HCT116 (cell line): ENCODE data around the gene PACSIN2. TPM values are rescaled to one million over a fixed set of nuclear protein-coding genes. Genes with fewer than 3 reads are reported as not detected.

Experiments
- ATAC-seq: fragments of 200-7000 bp; cut with Tn5 transposase; 2 replicates; pipeline ENCODE4 v1.9.1; 2020; ENCODE audit warnings: mild to moderate bottlenecking, moderate library complexity
- BruUV-seq: library from RNA; stranded (reverse); fragments of 400-500 nt; replicated peaks from 2 replicates; lab custom pipeline; 2021; lab: Mats Ljungman, UMichigan
- CTCF ChIA-PET: fragments of 300-600 bp; sonication (Branson Sonifier 250); formaldehyde crosslinking; loops from one replicate; lab custom pipeline; 2021; ENCODE audit warnings: antibody characterized with exemption; lab: Charles Lee
- POLR2A ChIA-PET: fragments of 300-600, 350-600 bp; sonication (Branson Sonifier 250); formaldehyde crosslinking; loops from one replicate; lab custom pipeline; 2021; ENCODE audit warnings: antibody characterized with exemption; lab: Charles Lee
- RAD21 ChIA-PET, 2 experiments: fragments of 300-600 bp; sonication (Branson Sonifier 250); formaldehyde crosslinking; loops; one replicate each; lab custom pipeline; 2023; ENCODE audit warnings: low total read pairs in 2 of 2; ENCODE audit not compliant: uncharacterized antibody in 2 of 2, unreplicated experiment in 2 of 2, low non-redundant PET in 1 of 2; lab: Charles Lee
- DNase-seq: peaks from one replicate; pipeline ENCODE4 v3.0.0-alpha.2; 2010; ENCODE audit warnings: low read depth, low spot score
- H2AFZ ChIP-seq: fragments of 200-600 bp; shearing (Covaris generic), sonication (generic); 2 replicates; pipeline ENCODE4 v1.6.1; 2017; ENCODE audit warnings: low read depth, mixed run types, mixed read lengths, antibody characterized with exemption, low read length; ENCODE audit not compliant: poor library complexity, severe bottlenecking
- H3K27ac ChIP-seq: 2 replicates; pipeline ENCODE4 v1.5.1; 2012; ENCODE audit warnings: low read depth, low read length
- H3K27me3 ChIP-seq: fragments of 200-600 bp; sonication (generic); 2 replicates; pipeline ENCODE4 v1.6.1; 2016; ENCODE audit warnings: mixed run types, low read length, mixed read lengths; ENCODE audit not compliant: insufficient read depth
- H3K36me3 ChIP-seq, 2 experiments: fragments of 200-500 bp in 1 of 2; fragments of 200-600 bp in 1 of 2; sonication (Bioruptor generic) in 1 of 2; sonication (generic) in 1 of 2; 2 replicates each; pipeline versions ENCODE4 v1.5.1 to v1.6.1; 2014 to 2016; ENCODE audit warnings: low read length in 2 of 2, inconsistent platforms in 1 of 2, mixed read lengths in 1 of 2, mixed run types in 1 of 2; ENCODE audit not compliant: insufficient read depth in 2 of 2, control insufficient read depth in 1 of 2
- H3K4me1 ChIP-seq, 2 experiments: fragments of 200-600 bp in 1 of 2; sonication (generic) in 1 of 2; 2 replicates each; pipeline versions ENCODE4 v1.5.1 to v1.6.1; 2012 to 2017; ENCODE audit warnings: low read length in 2 of 2, inconsistent platforms in 1 of 2, mild to moderate bottlenecking in 1 of 2, mixed read lengths in 1 of 2, mixed run types in 1 of 2, moderate library complexity in 1 of 2; ENCODE audit not compliant: insufficient read depth in 2 of 2, control insufficient read depth in 1 of 2
- H3K4me2 ChIP-seq: fragments of 200-600 bp; sonication (generic); 2 replicates; pipeline ENCODE4 v1.6.1; 2017; ENCODE audit warnings: mixed run types, low read length, mixed read lengths
- H3K4me3 ChIP-seq, 2 experiments: fragments of 200-600 bp in 1 of 2; sonication (generic) in 1 of 2; replicated peaks in 1 of 2; 2 replicates each; pipeline ENCODE4 v1.5.1; 2011 to 2016; ENCODE audit warnings: low read length in 2 of 2, control low read depth in 1 of 2, low read depth in 1 of 2, mild to moderate bottlenecking in 1 of 2, mixed read lengths in 1 of 2, mixed run types in 1 of 2
- H3K79me2 ChIP-seq: fragments of 200-600 bp; sonication (generic); 2 replicates; pipeline ENCODE4 v1.6.1; 2017; ENCODE audit warnings: mild to moderate bottlenecking, mixed run types, low read length, moderate library complexity, mixed read lengths; ENCODE audit not compliant: insufficient read depth
- H3K9ac ChIP-seq: fragments of 200-600 bp; sonication (generic); 2 replicates; pipeline ENCODE4 v1.6.1; 2016; ENCODE audit warnings: low read length, mixed read lengths
- H3K9me2 ChIP-seq: fragments of 200-600 bp; sonication (generic), shearing (Covaris generic); 2 replicates; pipeline ENCODE4 v1.6.1; 2017; ENCODE audit warnings: mixed run types, mild to moderate bottlenecking, moderate library complexity; ENCODE audit not compliant: insufficient read depth
- H3K9me3 ChIP-seq, 2 experiments: fragments of 200-500 bp in 1 of 2; fragments of 200-600 bp in 1 of 2; sonication (Bioruptor generic) in 1 of 2; sonication (generic) in 1 of 2; 2 replicates each; pipeline ENCODE4 v1.6.1; 2014 to 2017; ENCODE audit warnings: low read length in 2 of 2, mixed read lengths in 2 of 2, inconsistent platforms in 1 of 2, low read depth in 1 of 2, mild to moderate bottlenecking in 1 of 2, mixed run types in 1 of 2, moderate library complexity in 1 of 2; ENCODE audit not compliant: control insufficient read depth in 1 of 2, insufficient read depth in 1 of 2
- H4K20me1 ChIP-seq: fragments of 200-600 bp; sonication (generic), shearing (Covaris generic); 2 replicates; pipeline ENCODE4 v1.6.1; 2017; ENCODE audit warnings: mixed run types, mild to moderate bottlenecking, moderate library complexity; ENCODE audit not compliant: insufficient read depth
- CEBPB ChIP-seq: IDR thresholded peaks from 2 replicates; pipeline ENCODE4 v1.6.1; 2012; ENCODE audit warnings: low read depth
- EGR1 ChIP-seq: IDR thresholded peaks from 2 replicates; pipeline ENCODE4 v1.6.1; 2012; ENCODE audit warnings: low read depth
- EZH2 ChIP-seq: fragments of 200-600 bp; sonication (generic); IDR thresholded peaks from 2 replicates; pipeline ENCODE4 v1.6.1; 2017; ENCODE audit warnings: antibody characterized with exemption, mixed run types
- EZH2phosphoT487 ChIP-seq: fragments of 200-600 bp; IDR thresholded peaks from 2 replicates; pipeline ENCODE4 v1.6.1; 2018; ENCODE audit warnings: antibody characterized with exemption, borderline replicate concordance
- FOSL1 ChIP-seq: IDR thresholded peaks from 2 replicates; pipeline ENCODE4 v1.6.1; 2012; ENCODE audit warnings: low read depth
- JUND ChIP-seq: IDR thresholded peaks from 2 replicates; pipeline ENCODE4 v1.6.1; 2012
- POLR2A ChIP-seq: IDR thresholded peaks from 2 replicates; pipeline ENCODE4 v1.7.0; 2011; ENCODE audit warnings: borderline replicate concordance; ENCODE audit not compliant: insufficient read depth, insufficient read length; ENCODE audit errors: extremely low read depth
- POLR2AphosphoS5 ChIP-seq: IDR thresholded peaks from 2 replicates; pipeline ENCODE4 v1.6.1; 2011; ENCODE audit warnings: mild to moderate bottlenecking, low read depth, low read length, moderate library complexity
- RAD21 ChIP-seq: IDR thresholded peaks from 2 replicates; pipeline ENCODE4 v1.6.1; 2012; ENCODE audit warnings: low read depth, mild to moderate bottlenecking
- SIN3A ChIP-seq: IDR thresholded peaks from 2 replicates; pipeline ENCODE4 v1.6.1; 2012; ENCODE audit warnings: low read depth
- SP1 ChIP-seq: IDR thresholded peaks from 2 replicates; pipeline ENCODE4 v1.6.1; 2012; ENCODE audit warnings: low read depth
- SRF ChIP-seq: IDR thresholded peaks from 2 replicates; pipeline ENCODE4 v1.6.1; 2012; ENCODE audit warnings: low read depth
- TCF7L2 ChIP-seq: IDR thresholded peaks from 2 replicates; pipeline ENCODE4 v1.7.0; 2011; ENCODE audit warnings: borderline replicate concordance, inconsistent platforms; ENCODE audit not compliant: insufficient read depth, insufficient read length; ENCODE audit errors: extremely low read depth
- YY1 ChIP-seq: IDR thresholded peaks from 2 replicates; pipeline ENCODE4 v1.6.1; 2011; ENCODE audit warnings: low read length, low read depth, moderate library complexity, mild to moderate bottlenecking; ENCODE audit not compliant: insufficient replicate concordance; ENCODE audit errors: extremely low read depth
- ZFX ChIP-seq: fragments of 450-650 bp; IDR thresholded peaks from 2 replicates; pipeline ENCODE4 v1.6.1; 2017
- ZNF274 ChIP-seq: fragments of 200-500 bp; sonication (Bioruptor generic); IDR thresholded peaks from 2 replicates; pipeline ENCODE4 v1.6.1; 2014; ENCODE audit warnings: mild to moderate bottlenecking, low read depth, low read length, inconsistent platforms
- intact Hi-C: fragments of 100-400 bp; cut with micrococcal nuclease; formaldehyde crosslinking; loops from 2 replicates; pipeline ENCODE4 v1.10.0; 2022
- total RNA-seq: library from RNA; stranded (reverse); gene quantifications from one replicate; pipeline ENCODE4 v1.2.1, GENCODE V29; 2021; ENCODE audit not compliant: unreplicated experiment
- TF ChIP-seq, protein P1 (sequence below): IDR thresholded peaks from 2 replicates; pipeline ENCODE4 v1.6.1; 2012
- TF ChIP-seq, protein P2 (sequence below): IDR thresholded peaks from 2 replicates; pipeline ENCODE4 v1.6.1; 2012

PACSIN2 gene
- total RNA-seq, 1 experiment from 2014 or later: 48.2 TPM

GRCh38 chr22:43004362-43005035 is 10.4 kb downstream of the PACSIN2 start:
- H3K9me3 ChIP-seq: no peaks in the 10 kb centered on the region
- H3K36me3 ChIP-seq: no peaks in the 10 kb centered on the region
- no TSS peak for BruUV-seq
- intact Hi-C loops: no loop called here
- peak overlapping the region; percentile 46 for H3K4me2 ChIP-seq
- peak overlapping the region; percentile 35; the same call in 1 of the 2 replicates for H3K27ac ChIP-seq
- RAD21 ChIA-PET: no interaction called here
- H3K4me3 ChIP-seq: no peak overlapping the region
- H4K20me1 ChIP-seq: peaks cover 14% of the 10 kb centered on the region; the same call in 1 of the 2 replicates
- DNase-seq (no peak), ATAC-seq (peak; percentile 34)
- H3K79me2 ChIP-seq: peaks cover 94% of the 10 kb centered on the region
- H2AFZ ChIP-seq: no peak overlapping the region
- peaks cover 55 to 83% of the 10 kb centered on the region in 2 experiments for H3K4me1 ChIP-seq
- TF ChIP-seq TCF7L2: no peak
- TF ChIP-seq, protein P1, sequence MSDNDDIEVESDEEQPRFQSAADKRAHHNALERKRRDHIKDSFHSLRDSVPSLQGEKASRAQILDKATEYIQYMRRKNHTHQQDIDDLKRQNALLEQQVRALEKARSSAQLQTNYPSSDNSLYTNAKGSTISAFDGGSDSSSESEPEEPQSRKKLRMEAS: 0 out of 2 replicates have a peak, but pooled peaks have one; percentile 19
- CTCF ChIA-PET: interaction anchor here (1.2 kb wide), 1 partner anchor 14 kb away, joined by 4 read pairs; no protein-coding TSS in a partner anchor
- H3K9ac ChIP-seq: no peak overlapping the region; the same call in 1 of the 2 replicates
- POLR2A ChIA-PET: interaction anchor here (1.1 to 6.2 kb wide), 2 partner anchors 10 to 14 kb away, joined by 7 to 33 read pairs; partner anchors contain the start of gene PACSIN2
- H3K27me3 ChIP-seq: no peaks in the 10 kb centered on the region
- no peaks in the 10 kb centered on the region for H3K9me2 ChIP-seq

DNA sequence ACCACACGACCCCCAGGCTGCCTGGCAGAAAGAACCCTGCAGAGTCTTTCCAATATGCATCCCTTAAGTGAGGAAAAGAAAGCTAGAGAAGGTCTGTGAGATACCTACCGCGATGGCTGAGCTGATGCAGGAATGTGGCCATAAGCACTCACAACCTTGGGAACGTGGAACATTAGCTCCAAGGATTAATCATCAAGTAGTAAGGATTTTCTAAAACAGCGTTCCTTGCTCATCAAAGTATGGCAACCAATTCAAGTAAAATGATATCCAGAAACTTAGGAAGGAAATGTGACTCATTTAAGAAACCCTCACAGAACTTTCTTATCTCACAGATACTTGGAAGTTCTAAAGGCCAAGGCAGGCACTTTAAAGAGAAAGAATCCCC is 12.8 kb downstream of the PACSIN2 start:
- no peaks in the 10 kb centered on the region for H3K36me3 ChIP-seq
- H3K9me3 ChIP-seq: no peaks in the 10 kb centered on the region
- intact Hi-C loops: no loop called here
- no peaks in the 10 kb centered on the region for H3K9me2 ChIP-seq
- no peak for ATAC-seq
- H4K20me1 ChIP-seq: peaks cover 12% of the 10 kb centered on the region; the same call in 1 of the 2 replicates
- H3K27ac ChIP-seq: peak overlapping the region; percentile 39; the same call in 1 of the 2 replicates
- DNase-seq: no peak
- POLR2A ChIA-PET: interaction anchor here (6.2 kb wide), 1 partner anchor 12 kb away, joined by 33 read pairs; the partner anchor contains the start of gene PACSIN2
- RAD21 ChIA-PET: no interaction called here
- no peak overlapping the region for H2AFZ ChIP-seq
- H3K4me1 ChIP-seq: peaks cover 53 to 78% of the 10 kb centered on the region in 2 experiments
- no peak overlapping the region for H3K4me3 ChIP-seq
- no TSS peak for BruUV-seq
- H3K4me2 ChIP-seq: peak overlapping the region; percentile 61
- H3K79me2 ChIP-seq: peaks cover 95% of the 10 kb centered on the region
- CTCF ChIA-PET: interaction anchor here (1.2 kb wide), 1 partner anchor 12 kb away, joined by 4 read pairs; no protein-coding TSS in a partner anchor
- no peaks in the 10 kb centered on the region for H3K27me3 ChIP-seq
- H3K9ac ChIP-seq: peak overlapping the region; percentile 25; the same call in 1 of the 2 replicates
- no peak for TF ChIP-seq POLR2AphosphoS5
- TF ChIP-seq SP1: no peak
- no peak for TF ChIP-seq JUND
- no peak for TF ChIP-seq SRF
- TF ChIP-seq CEBPB: no peak
- TF ChIP-seq YY1: no peak
- no peak for TF ChIP-seq SIN3A
- TF ChIP-seq ZFX: no peak
- TF ChIP-seq POLR2A: no peak
- no peak for TF ChIP-seq FOSL1
- no peak for TF ChIP-seq EZH2phosphoT487
- TF ChIP-seq RAD21: no peak
- TF ChIP-seq, protein P1: no peak
- TF ChIP-seq, protein P2, sequence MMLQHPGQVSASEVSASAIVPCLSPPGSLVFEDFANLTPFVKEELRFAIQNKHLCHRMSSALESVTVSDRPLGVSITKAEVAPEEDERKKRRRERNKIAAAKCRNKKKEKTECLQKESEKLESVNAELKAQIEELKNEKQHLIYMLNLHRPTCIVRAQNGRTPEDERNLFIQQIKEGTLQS: no peak
- TF ChIP-seq EGR1: no peak
- TF ChIP-seq TCF7L2: no peak
- TF ChIP-seq EZH2: no peak
- no peak for TF ChIP-seq ZNF274
